KMS-11 (cell line): ENCODE measurements around the gene CASTOR1.

ENCODE experiments used
- H2AFZ ChIP-seq: fragments of 200-600 bp; sonication (generic); 2 replicates; pipeline ENCODE4 v1.6.1; 2016; ENCODE audit warnings: antibody characterized with exemption, mixed run types, low read depth
- H3K27ac ChIP-seq: fragments of 200-600 bp; sonication (generic); 2 replicates; pipeline ENCODE4 v1.6.1; 2016; ENCODE audit warnings: mild to moderate bottlenecking, mixed run types
- H3K27me3 ChIP-seq: fragments of 200-600 bp; sonication (generic); 2 replicates; pipeline ENCODE4 v1.6.1; 2017; ENCODE audit warnings: mild to moderate bottlenecking, low read depth, mixed run types, moderate library complexity; ENCODE audit not compliant: insufficient read depth
- H3K36me3 ChIP-seq: fragments of 200-600 bp; sonication (generic); 2 replicates; pipeline ENCODE4 v1.6.1; 2017; ENCODE audit warnings: mild to moderate bottlenecking, mixed run types; ENCODE audit not compliant: insufficient read depth
- H3K4me1 ChIP-seq: fragments of 200-600 bp; sonication (generic); 2 replicates; pipeline ENCODE4 v1.6.1; 2016; ENCODE audit warnings: mild to moderate bottlenecking, low read depth, mixed run types; ENCODE audit not compliant: poor library complexity, severe bottlenecking
- H3K4me2 ChIP-seq: fragments of 200-600 bp; sonication (generic); 2 replicates; pipeline ENCODE4 v1.7.0; 2016; ENCODE audit warnings: mild to moderate bottlenecking, mixed run types
- H3K4me3 ChIP-seq: fragments of 200-600 bp; sonication (generic); IDR thresholded peaks from 2 replicates; pipeline ENCODE4 v1.6.1; 2017; ENCODE audit warnings: low read depth, low read length, mixed read lengths; ENCODE audit not compliant: insufficient read depth
- H3K79me2 ChIP-seq: fragments of 200-600 bp; sonication (generic); 2 replicates; pipeline ENCODE4 v1.6.1; 2016; ENCODE audit warnings: low read depth, mixed run types; ENCODE audit not compliant: insufficient read depth
- H3K9ac ChIP-seq: fragments of 200-600 bp; sonication (generic); 2 replicates; pipeline ENCODE4 v1.6.1; 2016; ENCODE audit warnings: mild to moderate bottlenecking, mixed run types
- H4K20me1 ChIP-seq: fragments of 200-600 bp; sonication (generic); 2 replicates; pipeline ENCODE4 v1.6.1; 2016; ENCODE audit warnings: mild to moderate bottlenecking, mixed run types; ENCODE audit not compliant: insufficient read depth
- CTCF ChIP-seq: fragments of 200-600 bp; sonication (generic); conservative IDR thresholded peaks from 2 replicates; pipeline ENCODE4 v1.6.1; 2017; ENCODE audit warnings: low read depth, mild to moderate bottlenecking, antibody characterized with exemption, low read length, moderate library complexity, mixed read lengths

Gene CASTOR1

GRCh38 chr22:30275625-30276024, 13.7 kb downstream of the CASTOR1 start:
- Histone ChIP-seq H3K27me3 (peaks cover 11% of the 10 kb centered on the region; the same call in 1 of the 2 replicates), H3K4me3 (no peak overlapping the region), H3K27ac (no peak overlapping the region), H3K79me2 (no peaks in the 10 kb centered on the region), H4K20me1 (no peaks in the 10 kb centered on the region), H3K4me2 (no peak overlapping the region; the same call in 1 of the 2 replicates), H3K36me3 (no peaks in the 10 kb centered on the region), H2AFZ (no peak overlapping the region), H3K9ac (no peak overlapping the region), H3K4me1 (no peaks in the 10 kb centered on the region)
- no peak for TF ChIP-seq CTCF

- Histone ChIP-seq H2AFZ (no peak overlapping the region), H3K36me3 (no peaks in the 10 kb centered on the region), H3K4me2 (no peak overlapping the region), H3K79me2 (no peaks in the 10 kb centered on the region), H3K27me3 (peaks cover 11% of the 10 kb centered on the region; the same call in 1 of the 2 replicates), H3K4me1 (no peaks in the 10 kb centered on the region), H3K27ac (no peak overlapping the region), H3K9ac (no peak overlapping the region), H4K20me1 (no peaks in the 10 kb centered on the region), H3K4me3 (no peak overlapping the region)
- TF ChIP-seq CTCF: no peak
Observed at GRCh38 chr22:30274437-30274812, 14.9 kb downstream of the CASTOR1 start.

GRCh38 chr22:30273711-30274436, 15.4 kb downstream of the CASTOR1 start:
- peaks cover 11% of the 10 kb centered on the region; the same call in 1 of the 2 replicates for H3K27me3 ChIP-seq
- H3K9ac ChIP-seq: no peak overlapping the region
- no peaks in the 10 kb centered on the region for H3K4me1 ChIP-seq
- no peaks in the 10 kb centered on the region for H3K79me2 ChIP-seq
- no peak overlapping the region for H2AFZ ChIP-seq
- no peak for TF ChIP-seq CTCF
- H3K27ac ChIP-seq: no peak overlapping the region
- H4K20me1 ChIP-seq: no peaks in the 10 kb centered on the region
- no peak overlapping the region for H3K4me3 ChIP-seq
- H3K4me2 ChIP-seq: no peak overlapping the region
- no peaks in the 10 kb centered on the region for H3K36me3 ChIP-seq

GRCh38 chr22:30272781-30273601, 16.3 kb downstream of the CASTOR1 start:
- Histone ChIP-seq H2AFZ (no peak overlapping the region), H3K4me1 (peaks cover under 1% of the 10 kb centered on the region), H3K36me3 (no peaks in the 10 kb centered on the region), H3K27me3 (peaks cover 11% of the 10 kb centered on the region; the same call in 1 of the 2 replicates), H3K27ac (no peak overlapping the region), H3K79me2 (no peaks in the 10 kb centered on the region), H4K20me1 (no peaks in the 10 kb centered on the region), H3K4me3 (no peak overlapping the region), H3K9ac (no peak overlapping the region), H3K4me2 (no peak overlapping the region)
- no peak for TF ChIP-seq CTCF
